Spleen (tissue), 11 donors: ENCODE data around the gene NECTIN4. TPM values are rescaled to one million over a fixed set of nuclear protein-coding genes. Genes with fewer than 3 reads are reported as not detected.

Source experiments
- DNase-seq: peaks from one replicate; pipeline ENCODE4 v3.0.0-alpha.2; 2020
- H3K27ac ChIP-seq, 8 donors: fragments of 200-600 bp; sonication (generic) in 7 of 8; 1 replicate in 4 of 8; 2 replicates in 4 of 8; pipeline versions ENCODE4 v1.5.0 to v1.8.0; 2016 to 2021; ENCODE audit warnings: inconsistent platforms in 4 of 8, mild to moderate bottlenecking in 4 of 8, moderate library complexity in 1 of 8
- H3K27me3 ChIP-seq, 7 donors: fragments of 200-600 bp; sonication (generic) in 6 of 7; replicated peaks in 1 of 7; 1 replicate in 4 of 7; 2 replicates in 3 of 7; pipeline versions ENCODE4 v1.5.0 to v1.8.0; 2016 to 2021; ENCODE audit warnings: inconsistent platforms in 3 of 7, mild to moderate bottlenecking in 1 of 7
- H3K36me3 ChIP-seq, 6 donors: fragments of 200-600 bp; sonication (generic) in 5 of 6; 1 replicate in 4 of 6; 2 replicates in 2 of 6; pipeline versions ENCODE4 v1.5.0 to v1.8.0; 2016 to 2021; ENCODE audit warnings: inconsistent platforms in 2 of 6
- H3K4me1 ChIP-seq, 6 donors: fragments of 200-600 bp; sonication (generic) in 5 of 6; 1 replicate in 3 of 6; 2 replicates in 3 of 6; pipeline versions ENCODE4 v1.5.0 to v1.8.0; 2016 to 2021; ENCODE audit warnings: inconsistent platforms in 3 of 6
- H3K4me3 ChIP-seq, 8 donors: fragments of 200-600 bp; sonication (generic) in 7 of 8; 1 replicate in 4 of 8; 2 replicates in 4 of 8; pipeline versions ENCODE4 v1.5.0 to v1.8.0; 2016 to 2021; ENCODE audit warnings: inconsistent platforms in 4 of 8, mild to moderate bottlenecking in 4 of 8, moderate library complexity in 2 of 8
- H3K9me3 ChIP-seq, 8 donors: fragments of 200-600 bp; sonication (generic) in 7 of 8; 1 replicate in 4 of 8; 2 replicates in 4 of 8; pipeline versions ENCODE4 v1.5.0 to v1.8.0; 2016 to 2021; ENCODE audit warnings: inconsistent platforms in 4 of 8
- CTCF ChIP-seq, 11 experiments: fragments of 200-600 bp in 7 of 11; fragments of 450-650 bp in 4 of 11; sonication (generic) in 4 of 11; IDR thresholded peaks in 8 of 11; conservative IDR thresholded peaks in 3 of 11; 1 replicate in 7 of 11; 2 replicates in 4 of 11; pipeline versions ENCODE4 v1.4.0 to v1.8.0; 2016 to 2021; ENCODE audit warnings: antibody characterized with exemption in 11 of 11, inconsistent platforms in 4 of 11, mild to moderate bottlenecking in 1 of 11
- POLR2A ChIP-seq, 3 donors: fragments of 450-650 bp; IDR thresholded peaks; one replicate each; pipeline ENCODE4 v1.5.1; 2017; ENCODE audit warnings: antibody characterized with exemption in 3 of 3, mild to moderate bottlenecking in 1 of 3
- POLR2AphosphoS5 ChIP-seq, 3 donors: sonication (generic); formaldehyde crosslinking; IDR thresholded peaks; one replicate each; pipeline ENCODE4 v1.5.1; 2017; ENCODE audit warnings: antibody characterized with exemption in 3 of 3
- WGBS, 5 donors: extraction: QIAGEN DNeasy Blood & Tissue Kit in 3 of 5; methylation state at CpG; one replicate each; pipeline versions ENCODE4 v1.1.5 to v1.1.7; 2013 to 2018; 5-methylcytosine and 5-hydroxymethylcytosine counted together
- intact Hi-C: fragments of 100-400 bp; cut with DNase I; formaldehyde crosslinking; loops from one replicate; pipeline ENCODE4 v1.15.0; 2023; ENCODE audit warnings: low total_unique reads
- polyA plus RNA-seq, 3 donors: library from polyadenylated mRNA; stranded (reverse); fragments of 200-250 nt; gene quantifications; one replicate each; pipeline ENCODE4 v1.2.1, GENCODE V29; 2013
- total RNA-seq, 7 donors: library from RNA; depleted of rRNA in 3 of 7; stranded (reverse); fragments of >200 nt in 3 of 7; fragmentation: NEBNext Ultra II Directional in 4 of 7; extraction: Animal tissue kit (Norgen Biotek cat#: 25700) in 4 of 7; gene quantifications; one replicate each; pipeline versions ENCODE4 v1.1.0 to v1.2.1, GENCODE V29; 2016 to 2021
- donor health status: healthy with polysubstance abuse.
- donor health status: DM: no; HTN: no; CAD: no; lungs with moderate emphysema.
- donor health status: DM: no; HTN: no; CAD: no.
- donor health status: Bipolar disorder and iron deficiency.
- donor health status: healthy.
- donor health status: DM: no; HTN: no; CAD: no.
- donor health status: DM: yes; HTN: yes; CAD: no.

Gene NECTIN4
- total and polyA plus RNA-seq, 10 donors: 0.03 to 0.06 (median 0.04) TPM; not detected in 7

GRCh38 chr1:161115132-161115711 is 25.9 kb upstream of the NECTIN4 start:
- H3K27ac ChIP-seq: no peak overlapping the region
- peaks cover 0 to 24% (median 1%) of the 10 kb centered on the region in 6 donors for H3K36me3 ChIP-seq
- H3K27me3 ChIP-seq: no peaks in the 10 kb centered on the region
- no peak for DNase-seq
- TF ChIP-seq POLR2A (IDR thresholded peaks at IDR 0.05): no peak
- no peak for TF ChIP-seq CTCF (IDR thresholded peaks at IDR 0.05 in 8 of 11, conservative IDR thresholded peaks at IDR 0.05 in 3 of 11)
- no peak for TF ChIP-seq POLR2AphosphoS5 (IDR thresholded peaks at IDR 0.05)
- no peak overlapping the region for H3K4me3 ChIP-seq
- 83 to 94% (median 89%) methylated on average over 12 of the region's 12 CpGs for WGBS, 5 donors
- H3K9me3 ChIP-seq: no peaks in the 10 kb centered on the region
- peaks cover 53 to 90% (median 83%) of the 10 kb centered on the region in 6 donors for H3K4me1 ChIP-seq
- intact Hi-C loops: no loop called here

GRCh38 chr1:161114556-161114955 is 25.2 kb upstream of the NECTIN4 start:
- intact Hi-C loops: no loop called here
- Histone ChIP-seq H3K27ac (no peak overlapping the region), H3K36me3 (peaks cover 0 to 24% (median 2%) of the 10 kb centered on the region in 6 donors), H3K27me3 (no peaks in the 10 kb centered on the region), H3K9me3 (no peaks in the 10 kb centered on the region), H3K4me3 (no peak overlapping the region), H3K4me1 (peaks cover 50 to 84% (median 77%) of the 10 kb centered on the region in 6 donors)
- WGBS, 5 donors: 61 to 81% (median 76%) methylated on average over 2 of the region's 2 CpGs
- no peak for TF ChIP-seq POLR2AphosphoS5 (IDR thresholded peaks at IDR 0.05)
- TF ChIP-seq CTCF (IDR thresholded peaks at IDR 0.05 in 8 of 11, conservative IDR thresholded peaks at IDR 0.05 in 3 of 11): no peak
- no peak for TF ChIP-seq POLR2A (IDR thresholded peaks at IDR 0.05)
- no peak for DNase-seq

- 34 to 56% (median 45%) methylated on average over 1 of the region's 1 CpG for WGBS, 5 donors
- intact Hi-C loops: no loop called here
- Histone ChIP-seq H3K4me1 (peaks cover 44 to 77% (median 70%) of the 10 kb centered on the region in 6 donors), H3K27ac (no peak overlapping the region), H3K27me3 (no peaks in the 10 kb centered on the region), H3K9me3 (no peaks in the 10 kb centered on the region), H3K4me3 (no peak overlapping the region), H3K36me3 (peaks cover 0 to 28% (median 2%) of the 10 kb centered on the region in 6 donors)
- no peak for TF ChIP-seq POLR2AphosphoS5 (IDR thresholded peaks at IDR 0.05)
- TF ChIP-seq POLR2A (IDR thresholded peaks at IDR 0.05): no peak
- no peak for TF ChIP-seq CTCF (IDR thresholded peaks at IDR 0.05 in 8 of 11, conservative IDR thresholded peaks at IDR 0.05 in 3 of 11)
- no peak for DNase-seq
Measured at GRCh38 chr1:161113915-161114314, 24.6 kb upstream of the NECTIN4 start.

- no peaks in the 10 kb centered on the region for H3K9me3 ChIP-seq
- no peaks in the 10 kb centered on the region for H3K27me3 ChIP-seq
- TF ChIP-seq POLR2AphosphoS5 (IDR thresholded peaks at IDR 0.05) (no peak), CTCF (IDR thresholded peaks at IDR 0.05 in 8 of 11, conservative IDR thresholded peaks at IDR 0.05 in 3 of 11) (no peak)
- peaks cover 32 to 69% (median 54%) of the 10 kb centered on the region in 6 donors for H3K4me1 ChIP-seq
- DNase-seq: no peak
- no peak overlapping the region for H3K27ac ChIP-seq
- WGBS, 5 donors: 22 to 78% (median 43%) methylated on average over 2 of the region's 2 CpGs
- H3K4me3 ChIP-seq: no peak overlapping the region
- intact Hi-C loops: no loop called here
- peaks cover 0 to 36% (median 2%) of the 10 kb centered on the region in 6 donors for H3K36me3 ChIP-seq
Measured at GRCh38 chr1:161111527-161111926, 22.2 kb upstream of the NECTIN4 start.
